Measurements from ENCODE around the gene DEFB114.

Gene DEFB114

DNA sequence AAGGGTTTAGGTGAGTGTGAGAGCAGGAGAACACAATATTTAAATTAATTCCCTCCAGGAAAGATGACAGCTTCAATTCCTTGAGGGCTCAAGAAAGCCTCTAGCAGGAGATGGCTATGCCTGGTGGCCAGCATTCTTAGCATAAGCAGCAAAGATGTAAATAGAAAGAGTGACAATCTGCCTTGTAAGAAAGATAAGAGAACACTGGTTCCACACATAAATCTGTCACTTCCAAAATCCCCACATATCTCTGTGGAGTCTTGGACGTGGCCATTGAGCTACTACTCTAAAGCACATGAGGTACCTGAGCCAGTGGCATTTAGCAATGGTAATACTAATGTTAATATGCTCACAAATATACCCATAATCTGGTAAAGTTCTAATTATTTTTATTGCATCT is 29.2 kb downstream of the DEFB114 start:
- no peak for DNase-seq

GRCh38 chr6:49933526-49933925 is 30.4 kb downstream of the DEFB114 start:
- no peak for DNase-seq

DNA sequence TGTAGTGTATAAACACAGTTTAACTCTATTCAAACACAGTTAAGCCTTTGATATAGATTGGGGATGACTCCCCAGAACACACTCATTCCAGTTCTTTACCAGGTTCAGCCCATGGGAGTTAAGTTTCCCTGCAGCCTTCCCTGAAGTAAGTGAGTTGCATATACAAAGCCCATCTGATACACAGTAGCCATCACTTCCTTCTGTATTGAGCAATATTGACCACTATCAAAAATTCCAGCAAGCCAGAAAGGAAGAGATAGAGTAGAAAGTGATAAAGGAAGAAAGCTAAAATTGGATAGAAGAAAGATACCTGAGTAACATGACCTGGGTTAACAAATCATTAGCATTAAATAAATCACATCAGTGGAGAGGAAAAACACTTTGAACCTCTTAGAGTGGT is 34.6 kb downstream of the DEFB114 start:
- DNase-seq: no peak

DNA sequence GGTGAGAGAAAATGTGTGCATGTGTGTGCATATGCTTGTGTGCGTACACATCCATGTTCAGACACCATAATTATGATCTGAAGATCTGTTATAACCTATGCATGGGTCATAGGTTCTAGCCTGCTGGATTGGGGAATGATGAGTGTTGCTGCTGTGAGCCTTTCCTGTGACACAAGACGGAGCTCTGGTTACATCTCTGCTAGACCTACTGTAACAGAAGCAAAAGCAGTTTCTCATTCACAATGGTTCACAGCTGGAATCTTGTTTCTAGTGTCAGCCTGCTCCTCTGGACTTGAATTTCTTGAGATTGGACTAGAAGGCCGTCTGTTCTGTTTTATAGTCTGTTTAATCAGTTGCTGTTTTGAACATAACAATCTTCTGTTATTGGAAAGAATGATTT is 40.1 kb downstream of the DEFB114 start:
- no peak for DNase-seq

DNA sequence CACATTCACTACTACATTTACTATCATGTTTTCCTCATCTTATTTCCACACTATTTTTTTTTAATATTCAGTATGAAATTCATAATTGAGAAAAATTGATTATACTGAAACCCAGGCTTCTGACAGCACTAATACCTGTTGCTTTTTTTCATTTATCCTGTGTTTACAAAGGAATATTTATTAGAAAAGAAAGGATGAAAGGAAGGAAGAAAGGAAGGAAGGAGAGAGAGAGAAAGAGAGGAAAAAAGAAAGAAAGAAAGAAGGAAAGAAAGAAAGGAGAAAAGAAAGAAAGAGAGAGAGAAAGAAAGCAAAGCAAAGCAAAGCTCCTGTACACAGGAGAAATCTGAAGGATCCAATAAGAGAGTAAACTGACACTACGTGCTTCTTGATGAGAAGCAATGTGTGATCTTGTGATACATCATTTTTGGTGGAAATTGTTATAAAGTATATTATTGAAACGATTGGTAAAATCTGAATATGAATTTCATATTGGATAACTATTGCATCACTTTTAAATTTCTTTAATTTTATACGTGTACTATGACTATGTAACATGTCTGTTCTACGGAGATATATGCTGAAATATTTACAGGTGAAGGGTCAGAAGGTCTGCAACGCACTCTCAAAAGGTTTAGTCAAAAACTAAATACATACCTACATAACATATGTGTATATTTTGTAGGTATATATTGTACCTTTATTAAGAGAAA is 43.9 kb downstream of the DEFB114 start:
- no peak for DNase-seq

DNA sequence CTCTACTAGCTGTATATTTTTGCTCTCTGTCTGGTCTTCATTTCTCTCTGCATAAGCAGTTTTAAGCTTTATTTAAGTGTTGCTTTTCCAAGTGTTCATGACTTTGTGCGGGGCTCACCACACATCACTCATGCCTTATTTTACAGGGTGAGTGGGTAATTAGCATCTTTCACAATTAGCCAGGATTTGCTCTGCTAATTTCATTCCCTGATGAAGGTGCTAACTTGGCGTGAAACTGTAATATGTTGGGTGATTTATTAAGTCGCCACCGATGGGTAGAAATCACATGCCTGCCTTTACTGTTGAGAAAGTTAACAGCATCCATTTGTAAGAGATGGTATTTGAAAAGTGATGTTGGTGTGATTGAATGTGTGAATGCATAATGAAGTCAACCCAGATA is 44.7 kb downstream of the DEFB114 start:
- no peak for DNase-seq

DNA sequence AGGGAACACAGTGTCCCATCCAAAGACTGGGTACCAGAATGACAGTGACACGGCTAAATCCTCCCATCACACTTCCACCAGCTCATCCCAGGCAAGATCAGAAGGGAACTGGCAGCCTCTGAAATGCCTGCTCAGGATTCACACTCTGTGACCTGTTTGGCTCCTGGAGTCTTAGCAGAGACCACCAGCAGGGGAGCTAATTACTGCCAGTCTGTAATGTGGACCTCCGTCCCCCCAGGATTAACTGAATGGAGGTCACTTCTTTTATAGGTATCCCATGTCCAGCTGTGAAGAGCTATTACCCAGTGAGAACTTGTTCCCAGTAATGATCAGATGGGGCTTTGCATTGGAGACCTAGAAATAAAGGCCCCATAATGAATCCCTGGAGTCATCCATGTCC is 45.2 kb downstream of the DEFB114 start:
- DNase-seq: no peak

GRCh38 chr6:49915035-49915434 is 48.9 kb downstream of the DEFB114 start:
- DNase-seq: no peak

- DNase-seq: no peak
These were observed 50.2 kb downstream of the DEFB114 start for GRCh38 chr6:49913636-49914375.

DNA sequence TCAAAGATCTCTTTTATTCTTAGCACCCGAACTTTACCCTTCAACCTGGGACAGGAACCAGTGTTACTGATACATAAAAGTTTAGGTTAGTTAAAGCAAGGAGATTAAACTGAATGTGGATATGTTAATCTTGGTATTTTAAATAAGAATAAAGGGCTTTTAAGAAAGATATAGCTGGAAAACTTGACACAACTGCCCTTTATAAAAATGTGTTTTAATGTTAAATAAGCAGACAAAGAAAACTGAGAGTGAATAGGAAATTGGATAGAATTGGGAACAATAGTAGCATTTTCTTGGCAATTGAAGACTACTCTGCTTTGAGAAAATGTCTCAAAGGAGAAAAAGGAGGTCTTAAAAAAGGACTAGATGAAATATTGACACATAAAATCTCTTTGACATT is 51.8 kb downstream of the DEFB114 start:
- no peak for DNase-seq

DNA sequence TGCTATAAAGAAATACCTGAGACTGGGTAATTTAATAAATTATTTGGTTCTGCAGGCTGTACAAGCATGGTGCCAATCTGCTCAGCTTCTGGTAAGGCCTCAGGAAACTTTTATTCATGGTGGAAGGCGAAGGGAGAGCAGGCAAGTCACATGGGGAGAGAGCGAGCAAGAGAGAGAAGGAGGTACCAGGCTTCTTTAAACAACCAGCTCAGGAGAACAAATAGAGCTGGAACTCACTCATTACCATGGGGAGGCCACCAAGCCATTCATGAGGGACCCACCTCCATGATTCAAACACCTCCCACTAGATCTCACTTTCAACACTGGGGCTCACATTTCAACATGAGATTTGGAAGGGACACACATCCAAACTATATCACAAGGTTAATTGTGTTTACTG is 52.7 kb downstream of the DEFB114 start:
- no peak for DNase-seq

Data from activated CD4-positive, CD25-positive, alpha-beta regulatory T cell (primary cell).